C4-2B (cell line): Measurements from ENCODE around the gene MAPKBP1.

Experiments used
- CTCF ChIP-seq: fragments of 450-650 bp; conservative IDR thresholded peaks from 2 replicates; pipeline ENCODE4 v1.5.1; 2017; ENCODE audit warnings: mild to moderate bottlenecking
- ZFX ChIP-seq: fragments of 450-650 bp; IDR thresholded peaks from 2 replicates; pipeline ENCODE4 v1.6.1; 2017

- no peak for TF ChIP-seq CTCF
- TF ChIP-seq ZFX, result no peak
Measured at GRCh38 chr15:41819455-41820050, 45.3 kb downstream of the MAPKBP1 start.
